RPMI7951 (cell line): ENCODE data around the gene RFFL. TPM values are rescaled to one million over a fixed set of nuclear protein-coding genes. Genes with fewer than 3 reads are reported as not detected.
"Not testable (repeated sequence)": the region's sequence is repeated elsewhere in the genome, so short reads cannot be mapped to it uniquely, and the experiment has no call there.

Source experiments
- DNase-seq: peaks from one replicate; pipeline ENCODE4 v3.0.0-alpha.2; 2012; ENCODE audit warnings: low read depth
- total RNA-seq: library from RNA; depleted of rRNA; stranded (reverse); fragments of >200 nt; shearing (Covaris generic); gene quantifications from 2 replicates; pipeline ENCODE4 v1.2.3, GENCODE V29; 2014; rRNA removed

The RFFL gene
- total RNA-seq: 12.6 and 21.5 TPM in 2 replicates

DNA sequence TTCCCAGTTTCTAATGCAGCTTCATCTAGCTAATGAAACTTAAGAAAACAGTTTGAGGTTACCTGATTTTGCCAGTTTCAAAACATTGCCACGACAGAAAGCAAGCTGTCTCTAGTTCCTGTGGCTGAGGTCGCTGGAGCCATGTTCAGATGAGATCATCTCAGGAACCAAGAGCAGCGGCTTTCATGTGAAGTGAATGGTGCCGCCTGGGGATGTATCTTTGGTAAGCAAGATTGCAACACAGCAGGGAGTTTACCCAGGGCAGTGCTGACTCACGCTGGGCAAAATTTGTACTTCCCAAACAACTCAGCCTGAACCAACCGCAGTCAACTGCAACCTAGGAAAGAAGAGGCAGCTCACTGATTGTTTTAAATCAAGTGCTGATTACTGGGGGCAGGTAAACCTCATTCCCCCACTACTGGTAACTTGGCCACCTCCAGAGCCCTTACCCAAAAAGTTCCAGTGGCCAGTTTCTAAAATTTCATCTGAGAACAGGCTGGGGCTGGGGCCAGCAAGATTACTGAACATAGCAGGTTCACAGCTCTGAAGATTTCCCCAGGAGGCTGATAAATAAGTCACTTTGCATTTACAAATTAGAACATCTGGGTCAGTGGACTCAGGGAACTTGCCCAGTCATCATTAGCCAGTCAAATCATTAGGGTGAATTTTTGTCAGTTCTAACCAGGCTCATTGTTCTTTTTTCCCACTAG is at the start of gene RFFL:
Gene RFFL (minus strand): TSS at position 194 of the 710 bp plus-strand sequence. CDS start 37,154 bp downstream, outside the sequence.
- peak; percentile 97 for DNase-seq

DNA sequence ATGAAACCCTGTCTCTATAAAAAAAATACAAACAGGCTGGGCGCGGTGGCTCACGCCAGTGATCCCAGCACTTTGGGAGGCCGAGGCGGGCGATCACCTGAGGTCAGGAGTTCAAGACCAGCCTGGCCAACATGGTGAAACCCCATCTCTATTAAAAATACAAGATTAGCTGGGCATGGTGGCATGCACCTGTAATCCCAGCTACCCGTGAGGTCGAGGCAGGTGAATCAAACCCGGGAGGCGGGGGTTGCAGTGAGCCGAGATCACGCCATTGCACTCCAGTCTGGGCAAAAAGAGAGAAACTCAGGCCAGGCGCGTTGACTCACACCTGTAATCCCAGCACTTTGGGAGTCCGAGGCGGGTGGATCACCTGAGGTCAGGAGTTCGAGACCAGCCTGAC is 47.3 kb upstream of the RFFL start:
- DNase-seq: not testable (repeated sequence)

DNA sequence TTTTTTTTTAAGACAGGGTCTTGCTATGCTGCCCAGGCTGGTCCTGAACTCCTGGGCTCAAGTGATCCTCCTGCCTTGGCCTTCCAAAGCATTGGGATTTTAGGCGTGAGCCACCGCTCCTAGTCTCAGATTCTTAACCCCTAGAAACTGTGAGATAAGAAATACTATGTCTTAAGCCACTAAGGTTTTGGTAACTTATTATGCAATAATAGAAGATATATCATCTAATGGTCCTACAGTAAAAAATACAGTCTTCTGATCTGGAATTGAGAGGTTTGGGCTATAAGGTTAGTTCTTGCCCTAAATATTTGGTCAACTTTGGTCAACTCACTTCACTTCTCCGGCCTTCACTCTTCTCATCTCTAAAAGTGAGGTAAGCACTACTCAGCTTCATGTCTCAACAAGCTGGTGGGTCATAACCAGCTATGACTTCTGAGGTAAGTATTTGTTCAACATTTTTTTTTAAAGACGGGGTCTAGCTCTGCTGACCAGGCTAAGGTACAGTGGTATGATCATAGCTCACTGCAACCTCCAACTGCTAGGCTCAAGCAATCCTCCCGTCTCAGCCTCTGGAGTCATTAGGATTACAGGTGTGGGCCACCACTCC is 41.4 kb upstream of the RFFL start:
- no peak for DNase-seq

- DNase-seq: no peak
These were observed 39.8 kb upstream of the RFFL start for GRCh38 chr17:35103271-35103670.

DNA sequence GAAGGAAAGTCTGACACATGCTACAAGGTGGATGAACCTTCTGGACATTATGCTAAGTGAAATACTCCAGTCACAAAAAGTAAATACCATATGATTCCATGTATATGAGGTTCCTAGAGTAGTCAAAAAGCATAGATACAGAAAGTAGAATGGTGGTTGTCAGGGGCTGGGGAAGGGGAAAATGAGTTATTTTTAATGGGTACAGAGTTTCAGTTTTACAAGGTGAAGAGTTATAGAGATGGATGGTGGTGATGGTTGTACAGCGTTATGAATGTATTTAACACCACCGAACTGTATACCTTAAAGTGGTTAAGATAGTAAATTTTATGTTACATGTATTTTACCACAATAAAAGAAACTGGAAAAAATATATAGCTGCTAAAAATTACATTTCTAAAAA is 38.2 kb upstream of the RFFL start:
- no peak for DNase-seq

GRCh38 chr17:35101036-35101435 is 37.5 kb upstream of the RFFL start:
- DNase-seq: no peak

- no peak for DNase-seq
These were observed 36.4 kb upstream of the RFFL start for GRCh38 chr17:35099908-35100307.

DNA sequence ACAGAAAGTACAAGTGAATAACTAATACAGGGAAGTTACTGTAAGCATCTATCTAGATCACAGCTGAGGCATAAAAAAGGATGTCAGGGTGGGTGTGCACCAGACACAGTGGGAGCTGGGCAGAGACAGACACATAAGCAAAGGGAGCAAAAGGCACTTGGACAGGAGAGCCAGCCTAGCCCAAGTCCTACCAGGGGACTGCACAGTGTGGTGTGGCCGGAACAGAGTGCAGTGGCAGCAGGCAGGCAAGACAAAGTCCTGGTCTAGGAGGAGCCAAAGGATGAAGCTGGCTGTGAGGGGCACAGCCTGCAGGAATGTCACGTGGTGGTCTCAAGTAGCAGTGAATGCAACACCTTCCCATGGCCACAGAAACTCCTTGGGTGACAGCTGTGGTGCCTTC is 34.3 kb upstream of the RFFL start:
- DNase-seq: no peak

DNA sequence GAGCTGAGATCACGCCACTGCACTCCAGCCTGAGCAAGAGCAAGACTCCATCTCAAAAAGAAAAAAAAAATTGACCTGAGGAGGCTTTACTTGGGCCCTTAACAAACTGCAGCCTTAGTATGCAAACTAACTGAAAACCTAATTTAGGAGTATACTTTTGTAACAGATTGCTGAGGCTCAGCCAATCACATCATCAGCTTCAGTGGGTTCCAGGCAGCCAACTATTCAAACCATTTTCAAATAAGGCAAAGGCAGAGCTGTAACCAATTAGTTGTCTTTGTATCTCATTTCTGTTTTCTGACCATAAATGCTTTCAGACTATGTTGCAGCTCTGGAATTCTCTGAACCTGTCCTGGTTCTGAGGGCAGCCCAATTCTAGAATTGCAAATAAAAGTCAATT is 32.2 kb upstream of the RFFL start:
- no peak for DNase-seq

GRCh38 chr17:35094902-35095301 is 31.4 kb upstream of the RFFL start:
- DNase-seq: peak; percentile 86

- DNase-seq: not testable (repeated sequence)
These were observed 27.2 kb upstream of the RFFL start for GRCh38 chr17:35090707-35091106.

- peak; percentile 73 for DNase-seq
These were observed 26.2 kb upstream of the RFFL start for GRCh38 chr17:35089586-35090296.

DNA sequence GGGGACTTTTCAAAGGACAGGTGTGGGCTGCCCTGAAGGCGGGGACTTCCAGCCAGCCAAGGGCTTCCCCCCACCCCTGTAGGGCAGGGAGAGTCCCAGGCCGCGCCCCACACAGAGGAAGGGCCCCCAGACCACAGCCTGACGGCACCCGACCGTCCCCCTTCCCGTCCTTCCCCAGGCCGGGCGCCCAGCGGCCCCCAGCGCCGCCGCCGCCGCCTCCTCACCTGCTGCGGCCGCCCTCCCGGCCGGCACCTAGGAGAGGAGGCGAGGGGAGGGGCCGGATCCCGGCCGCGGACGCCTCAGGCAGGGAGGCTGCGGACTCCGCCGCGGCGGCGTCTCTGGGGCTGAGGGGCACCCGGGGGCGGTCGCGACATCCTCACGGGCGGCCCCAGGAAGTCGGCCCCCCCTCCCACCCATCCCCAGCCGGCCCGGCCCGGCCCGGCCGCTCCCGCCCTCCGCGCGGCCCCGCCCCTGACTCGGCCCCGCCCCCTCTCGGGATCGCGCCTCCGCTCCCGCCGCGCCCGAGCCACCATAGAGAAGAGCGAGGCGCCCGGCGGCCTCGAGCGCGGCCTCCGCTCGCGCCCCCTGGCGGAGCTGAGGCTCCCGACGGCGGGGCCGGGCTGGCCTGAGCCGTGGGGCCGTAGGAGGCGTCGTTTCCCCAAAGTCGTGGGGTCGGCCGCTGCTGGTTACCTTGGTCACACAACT is 25.5 kb upstream of the RFFL start:
- DNase-seq: peak; percentile 78

DNA sequence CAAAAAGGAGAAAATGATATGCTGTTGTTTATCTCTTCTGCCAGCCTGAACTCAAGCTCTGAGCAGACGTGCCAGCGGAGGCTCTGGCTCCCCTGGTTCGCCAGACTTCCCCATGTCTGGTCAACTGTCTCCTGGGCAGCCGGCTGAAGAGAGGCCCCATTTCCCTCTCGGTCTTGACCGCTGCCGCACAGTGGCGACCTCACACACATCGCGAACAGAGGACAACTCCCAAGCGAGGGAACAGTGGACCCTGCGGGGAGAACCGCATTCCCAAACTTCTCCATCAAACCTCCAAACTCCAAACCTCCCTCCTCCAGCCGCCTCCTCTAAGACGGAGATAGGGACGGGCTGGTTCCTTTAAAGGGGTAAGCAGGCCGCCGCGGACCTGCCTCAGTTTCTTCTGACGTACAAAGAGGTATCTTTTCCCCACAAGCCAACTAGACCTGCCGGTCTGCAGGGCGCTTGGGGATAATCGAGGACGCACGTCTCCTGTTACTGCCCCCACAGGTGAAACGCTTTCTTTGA is 24.9 kb upstream of the RFFL start:
- DNase-seq: peak; percentile 68

GRCh38 chr17:35087731-35088355 is 24.3 kb upstream of the RFFL start:
- no peak for DNase-seq

GRCh38 chr17:35086931-35087573 is 23.5 kb upstream of the RFFL start:
- DNase-seq: no peak

- DNase-seq: no peak
These were observed 22.7 kb upstream of the RFFL start for GRCh38 chr17:35086164-35086563.

DNA sequence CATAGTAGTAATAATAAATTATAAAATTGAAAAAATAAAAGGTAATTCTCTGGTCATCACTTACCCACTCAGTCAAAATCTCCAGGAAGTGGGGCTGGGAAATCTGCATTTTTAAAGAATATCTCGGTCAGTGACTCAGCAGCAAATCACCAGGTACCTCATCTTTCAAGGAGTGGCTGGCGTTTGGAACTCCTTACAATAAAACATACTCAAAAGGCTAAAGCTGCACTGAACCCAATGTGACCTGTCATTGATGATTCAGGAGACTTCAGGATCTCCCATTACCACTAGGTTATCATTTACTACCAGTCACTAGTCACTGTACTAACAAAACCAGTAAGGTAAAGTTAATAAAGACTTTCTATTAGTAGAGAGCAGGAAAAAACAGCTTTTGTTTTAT is 21.5 kb upstream of the RFFL start:
- peak; percentile 42 for DNase-seq

DNA sequence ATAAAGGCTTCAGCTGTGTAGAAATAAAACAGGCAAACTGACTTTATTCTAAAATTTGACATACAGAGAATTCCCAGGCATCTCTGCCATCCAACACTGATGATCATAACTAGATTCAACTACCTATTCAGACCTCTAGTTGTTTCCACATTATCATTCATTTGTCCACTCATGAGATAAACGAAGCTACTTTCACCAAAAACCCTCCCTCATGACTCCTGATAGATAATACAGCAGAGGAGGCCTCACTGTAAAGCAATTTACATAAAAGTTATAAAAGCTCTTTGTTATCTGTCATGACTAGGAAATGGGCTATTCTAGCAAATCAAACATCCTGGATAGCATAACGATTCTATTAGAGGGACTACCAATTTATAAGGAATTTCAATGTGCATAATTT is 19.6 kb upstream of the RFFL start:
- no peak for DNase-seq

GRCh38 chr17:35082073-35082657 is 18.7 kb upstream of the RFFL start:
- DNase-seq: peak; percentile 89

DNA sequence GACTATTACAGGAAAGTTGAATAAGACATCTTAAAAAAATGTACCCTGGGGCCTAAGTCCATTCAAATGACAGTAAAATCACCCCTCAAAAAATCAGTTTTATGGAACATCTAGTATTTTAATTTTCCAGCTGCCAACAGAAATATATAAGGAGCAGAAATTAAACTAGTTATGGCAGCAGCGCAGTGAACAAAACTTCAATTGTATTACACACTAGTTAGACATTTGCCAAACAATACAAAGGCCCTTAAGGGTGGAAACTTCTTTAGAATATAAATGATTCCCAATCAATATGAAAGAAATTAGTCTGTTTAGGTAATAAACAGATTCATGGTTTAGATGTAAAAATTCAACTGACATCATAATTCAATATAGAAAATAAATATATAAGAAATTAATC is 18.1 kb upstream of the RFFL start:
- DNase-seq: no peak
